ENCODE results near the gene KCNJ5.

GRCh38 chr11:128941573-128942271, 50.6 kb downstream of the KCNJ5 start:
- TF ChIP-seq POLR2A (IDR thresholded peaks at IDR 0.05; ENCODE audit: low read length) (no peak), GATA1 (IDR thresholded peaks at IDR 0.05; ENCODE audit: low read depth, low read length) (no peak)
